ENCODE results near the gene CELF5.
"Not testable (repeated sequence)": the region's sequence is repeated elsewhere in the genome, so short reads cannot be mapped to it uniquely, and the experiment has no call there.

CELF5 gene

GRCh38 chr19:3190470-3190770 lies 34.0 kb upstream of the CELF5 start:
- no peak for DNase-seq (ENCODE audit: low spot score)

- DNase-seq (ENCODE audit: low spot score) = no peak
Measured at GRCh38 chr19:3190921-3191805, 33.3 kb upstream of the CELF5 start.

DNA sequence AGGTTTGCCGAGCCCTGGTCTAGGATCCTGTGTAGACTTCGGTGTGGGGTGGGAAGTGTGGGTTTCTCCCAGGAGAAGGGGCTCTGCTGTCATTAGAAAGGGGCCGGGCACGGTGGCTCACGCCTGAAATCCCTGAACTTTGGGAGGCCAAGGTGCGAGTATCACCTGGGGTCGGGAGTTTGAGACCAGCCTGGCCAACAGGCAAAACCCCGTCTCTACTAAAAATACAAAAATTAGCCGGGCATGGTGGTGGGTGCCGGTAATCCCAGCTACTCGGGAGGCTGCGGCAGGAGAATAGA lies 32.7 kb upstream of the CELF5 start:
- DNase-seq (ENCODE audit: low spot score) = not testable (repeated sequence)

GRCh38 chr19:3192228-3192635 lies 32.2 kb upstream of the CELF5 start:
- no peak for DNase-seq (ENCODE audit: low spot score)

DNA sequence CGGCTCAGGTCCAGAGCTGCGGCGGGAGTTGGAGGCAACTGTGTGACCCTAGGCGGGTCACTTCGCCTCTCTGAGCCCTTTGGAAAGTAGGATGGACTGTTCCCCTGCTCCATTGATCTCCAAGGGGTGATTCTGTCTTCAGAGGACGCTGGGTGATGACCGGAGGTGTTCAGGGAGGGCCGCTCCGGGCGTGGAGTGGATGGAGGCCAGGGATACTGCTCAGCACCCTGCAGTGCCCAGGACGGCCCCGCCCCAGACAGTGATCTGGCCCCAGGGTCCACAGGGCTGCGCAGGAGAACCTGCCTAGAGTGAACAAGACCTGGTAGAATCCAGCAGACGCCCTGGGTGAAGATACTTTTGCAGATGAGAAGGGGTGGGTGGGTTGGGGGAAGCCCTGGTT lies 31.8 kb upstream of the CELF5 start:
- no peak for DNase-seq (ENCODE audit: low spot score)

GRCh38 chr19:3193256-3194105 lies 31.0 kb upstream of the CELF5 start:
- DNase-seq (ENCODE audit: low spot score) = no peak

DNA sequence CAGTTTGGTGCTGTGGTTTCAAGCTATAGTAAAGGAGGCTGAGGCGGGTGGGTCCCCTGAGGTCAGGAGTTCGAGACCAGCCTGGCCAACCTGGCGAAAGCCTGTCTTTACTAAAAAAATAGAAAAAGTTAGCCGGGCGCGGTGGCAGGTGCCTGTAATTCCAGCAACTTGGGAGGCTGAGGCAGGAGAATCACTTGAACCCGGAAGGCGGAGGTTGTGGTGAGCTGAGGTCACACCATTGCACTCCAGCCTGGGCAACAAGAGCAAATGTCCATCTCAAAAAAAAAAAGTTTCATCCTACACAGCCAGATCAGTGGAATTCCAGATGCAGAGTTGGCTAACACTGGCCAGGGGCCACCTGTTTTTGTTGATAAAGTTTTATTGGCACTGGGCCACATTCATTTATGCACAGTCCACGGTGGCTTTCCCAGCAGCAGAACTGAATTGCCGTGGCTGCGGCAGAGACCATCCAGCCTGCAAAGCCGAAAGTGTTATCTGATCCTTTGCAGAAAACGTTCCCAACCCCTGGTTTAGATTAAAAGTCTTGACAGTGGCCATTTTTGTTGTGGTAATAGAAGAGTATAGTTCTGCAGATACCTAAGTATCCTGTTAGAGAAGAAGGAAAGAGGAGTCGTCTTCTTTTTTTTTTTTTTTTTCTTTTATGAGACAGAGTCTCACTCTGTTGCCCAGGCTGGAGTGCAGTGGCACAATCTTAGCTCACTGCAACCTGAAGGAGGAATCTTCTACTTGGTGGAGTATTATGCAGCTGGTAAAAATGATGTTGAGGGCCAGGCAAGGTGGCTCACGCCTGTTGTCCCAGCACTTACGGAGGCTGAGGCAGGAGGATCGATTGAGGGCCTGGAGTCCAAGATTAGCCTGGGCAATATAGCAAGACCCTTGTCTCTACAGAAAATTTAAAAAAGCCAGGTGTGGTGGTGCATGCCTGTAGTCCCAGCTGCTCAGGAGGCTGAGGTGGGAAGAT lies 30.1 kb upstream of the CELF5 start:
- no peak for DNase-seq (ENCODE audit: low spot score)

GRCh38 chr19:3196064-3196932 lies 28.2 kb upstream of the CELF5 start:
- no peak for DNase-seq (ENCODE audit: low spot score)

GRCh38 chr19:3196933-3197205 lies 27.6 kb upstream of the CELF5 start:
- DNase-seq (ENCODE audit: low spot score) = no peak

GRCh38 chr19:3198901-3199700 lies 25.4 kb upstream of the CELF5 start:
- no peak for DNase-seq (ENCODE audit: low spot score)

DNA sequence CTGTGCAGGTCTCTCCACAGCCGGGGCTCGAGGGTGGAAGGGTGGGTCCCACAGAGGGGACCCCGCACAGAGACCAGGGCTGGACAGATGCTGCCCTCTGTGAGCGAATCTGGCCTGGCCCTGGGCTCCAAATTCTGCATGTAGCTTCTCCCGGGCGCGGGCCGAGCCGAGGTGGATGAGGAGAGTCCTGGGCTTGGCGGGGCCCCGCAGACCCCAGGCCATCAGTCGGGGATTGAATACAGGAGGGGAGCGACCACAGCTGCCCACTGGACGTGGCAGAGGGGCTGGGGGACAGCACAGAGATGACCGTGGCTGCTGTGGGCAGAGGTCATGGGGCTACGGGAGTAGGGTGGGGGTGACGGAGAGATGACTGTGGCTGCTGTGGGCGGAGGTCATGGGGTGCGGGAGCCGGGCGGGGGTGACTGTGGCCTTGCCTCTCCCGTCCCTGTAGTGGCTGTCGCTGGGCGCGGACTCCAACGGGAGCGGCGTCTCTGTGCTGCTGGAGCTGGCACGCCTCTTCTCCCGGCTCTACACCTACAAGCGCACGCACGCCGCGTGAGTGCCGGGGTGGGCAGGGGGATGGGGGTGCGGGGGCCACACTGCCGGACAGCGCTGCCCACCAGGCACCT lies 23.3 kb upstream of the CELF5 start:
- DNase-seq (ENCODE audit: low spot score) = no peak

DNA sequence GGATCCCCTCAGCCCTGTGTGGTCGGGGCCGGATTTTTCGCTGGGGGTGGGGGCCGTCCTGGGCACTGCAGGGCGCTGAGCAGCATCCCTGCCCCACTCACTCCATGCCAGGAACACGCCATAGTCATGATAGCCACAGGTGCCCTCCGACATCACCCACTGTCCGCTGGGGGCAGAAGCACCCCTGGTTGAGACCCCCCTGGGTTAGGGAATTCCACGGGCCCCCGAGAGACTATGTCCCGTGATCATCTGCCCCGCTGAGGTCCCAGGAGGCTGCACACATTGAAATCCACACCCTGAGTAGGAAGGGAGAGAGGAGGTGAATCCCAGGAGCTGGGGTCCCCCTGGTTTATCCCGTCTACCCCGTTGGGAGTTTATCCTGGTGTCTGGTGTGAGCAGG lies 22.6 kb upstream of the CELF5 start:
- DNase-seq (ENCODE audit: low spot score) = no peak

DNA sequence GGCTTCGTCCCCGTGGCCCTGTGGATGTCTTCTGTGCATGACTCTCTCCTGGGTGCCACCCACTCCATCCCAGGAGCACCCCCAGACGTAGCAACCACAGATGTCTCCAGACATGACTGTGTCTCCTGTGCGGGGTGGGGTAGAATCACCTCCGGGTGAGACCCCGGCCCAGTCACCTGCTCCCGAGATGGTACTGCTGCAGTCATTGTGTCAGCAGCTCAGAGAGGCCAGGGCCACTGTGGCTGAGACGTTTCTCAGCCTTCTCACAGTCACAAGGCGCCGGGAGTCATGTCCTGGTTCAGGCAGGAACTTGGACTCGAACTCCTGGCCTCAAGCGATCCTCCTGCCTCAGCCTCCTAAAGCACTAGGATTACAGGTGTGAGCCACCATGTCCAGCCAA lies 22.1 kb upstream of the CELF5 start:
- no peak for DNase-seq (ENCODE audit: low spot score)

DNA sequence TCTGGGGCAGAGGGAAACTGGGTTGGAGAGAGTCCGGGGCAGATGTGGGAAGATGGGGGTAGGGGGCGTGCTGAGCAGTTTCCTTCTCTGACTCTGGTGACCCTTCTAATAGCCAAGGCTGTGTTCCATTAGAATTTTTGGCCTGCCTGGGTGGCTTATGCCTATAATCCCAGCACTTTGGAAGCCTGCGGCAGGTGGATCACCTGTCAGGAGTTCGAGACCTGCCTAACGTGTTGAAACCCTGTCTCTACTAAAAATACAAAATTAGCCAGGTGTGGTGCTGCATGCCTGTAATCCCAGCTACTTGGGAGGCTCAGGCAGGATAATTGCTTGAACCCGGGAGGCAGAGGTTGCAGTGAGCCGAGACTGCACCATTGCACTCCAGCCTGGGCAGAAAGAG lies 21.6 kb upstream of the CELF5 start:
- DNase-seq (ENCODE audit: low spot score) = not testable (repeated sequence)

GRCh38 chr19:3203805-3204645 lies 20.4 kb upstream of the CELF5 start:
- no peak for DNase-seq (ENCODE audit: low spot score)

- no peak for DNase-seq (ENCODE audit: low spot score)
Measured at GRCh38 chr19:3204646-3205275, 19.7 kb upstream of the CELF5 start.

DNA sequence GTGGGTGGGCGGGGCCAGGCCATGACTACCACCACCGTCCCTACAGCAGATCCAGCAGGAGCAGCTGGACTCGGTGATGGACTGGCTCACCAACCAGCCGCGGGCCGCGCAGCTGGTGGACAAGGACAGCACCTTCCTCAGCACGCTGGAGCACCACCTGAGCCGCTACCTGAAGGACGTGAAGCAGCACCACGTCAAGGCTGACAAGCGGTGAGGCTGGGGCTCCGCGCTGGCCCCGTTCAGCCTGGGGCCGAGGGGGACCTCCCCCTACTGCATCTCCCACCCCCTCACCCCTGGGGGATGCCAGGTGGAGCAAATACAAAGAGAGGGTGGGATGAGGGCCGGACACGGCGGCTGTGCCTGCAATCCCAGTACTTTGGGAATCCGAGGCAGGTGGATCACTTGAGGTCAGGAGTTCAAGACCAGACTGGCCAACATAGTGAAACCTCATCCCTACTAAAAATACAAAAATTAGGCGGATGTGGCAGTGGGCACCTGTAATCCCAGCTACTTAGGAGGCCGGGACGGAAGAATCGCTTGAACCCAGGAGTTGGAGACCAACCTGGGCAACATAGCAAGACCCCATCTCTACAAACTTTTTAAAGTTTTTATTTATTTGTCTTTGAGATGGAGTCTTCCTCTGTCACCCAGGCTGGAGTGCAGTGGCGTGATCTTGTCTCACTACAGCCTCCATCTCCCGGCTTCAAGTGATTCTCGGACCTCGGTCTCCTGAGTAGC lies 18.1 kb upstream of the CELF5 start:
- DNase-seq (ENCODE audit: low spot score) = no peak
